Liver (tissue), 9 donors: Measurements from ENCODE around the gene TMEM266. TPM values are rescaled to one million over a fixed set of nuclear protein-coding genes. Genes with fewer than 3 reads are reported as not detected.

Source experiments
- DNase-seq: peaks from one replicate; pipeline ENCODE4 v3.0.0-alpha.2; 2017; ENCODE audit warnings: low spot score
- H3K27ac ChIP-seq, 2 donors: one replicate each; pipeline ENCODE4 v1.7.0; 2013; ENCODE audit warnings: inconsistent platforms in 2 of 2, low read length in 2 of 2, control low read depth in 1 of 2, low read depth in 1 of 2, mild to moderate bottlenecking in 1 of 2
- H3K27me3 ChIP-seq, 4 donors: one replicate each; pipeline versions ENCODE4 v1.6.1 to v1.7.0; 2013; ENCODE audit warnings: low read length in 3 of 4, inconsistent platforms in 1 of 4, mild to moderate bottlenecking in 1 of 4, moderate library complexity in 1 of 4; ENCODE audit not compliant: control insufficient read depth in 4 of 4, insufficient read depth in 4 of 4
- H3K36me3 ChIP-seq, 4 donors: one replicate each; pipeline versions ENCODE4 v1.6.1 to v1.7.0; 2013; ENCODE audit warnings: low read length in 3 of 4, mild to moderate bottlenecking in 3 of 4, low read depth in 1 of 4, moderate library complexity in 1 of 4; ENCODE audit not compliant: control insufficient read depth in 4 of 4, insufficient read depth in 3 of 4
- H3K4me1 ChIP-seq, 4 donors: one replicate each; pipeline versions ENCODE4 v1.6.1 to v1.7.0; 2013; ENCODE audit warnings: low read length in 3 of 4, mild to moderate bottlenecking in 3 of 4, moderate library complexity in 1 of 4; ENCODE audit not compliant: control insufficient read depth in 4 of 4, insufficient read depth in 4 of 4
- H3K4me3 ChIP-seq, 3 donors: one replicate each; pipeline versions ENCODE4 v1.6.1 to v1.7.0; 2013; ENCODE audit warnings: low read length in 3 of 3, control low read depth in 1 of 3, low read depth in 1 of 3, mild to moderate bottlenecking in 1 of 3
- H3K9ac ChIP-seq, 2 donors: one replicate each; pipeline ENCODE4 v1.7.0; 2013; ENCODE audit warnings: low read length in 2 of 2, mild to moderate bottlenecking in 2 of 2, moderate library complexity in 2 of 2, control low read depth in 1 of 2, low read depth in 1 of 2
- H3K9me3 ChIP-seq, 4 donors: one replicate each; pipeline versions ENCODE4 v1.6.1 to v1.7.0; 2013; ENCODE audit warnings: low read length in 3 of 4; ENCODE audit not compliant: control insufficient read depth in 4 of 4
- EGR1 ChIP-seq, 2 donors: IDR thresholded peaks; 2 replicates each; pipeline ENCODE4 v1.6.1; 2016 to 2018; ENCODE audit warnings: antibody characterized with exemption in 2 of 2, low read depth in 2 of 2
- FOXA1 ChIP-seq: IDR thresholded peaks from 2 replicates; pipeline ENCODE4 v1.6.1; 2016; ENCODE audit warnings: antibody characterized with exemption
- FOXA2 ChIP-seq: IDR thresholded peaks from 2 replicates; pipeline ENCODE4 v1.6.1; 2016; ENCODE audit warnings: antibody characterized with exemption
- GABPA ChIP-seq, 2 donors: IDR thresholded peaks in 1 of 2; conservative IDR thresholded peaks in 1 of 2; 2 replicates each; pipeline ENCODE4 v1.6.1; 2016; ENCODE audit warnings: antibody characterized with exemption in 2 of 2, mild to moderate bottlenecking in 1 of 2, moderate library complexity in 1 of 2
- HNF4A ChIP-seq, 2 donors: conservative IDR thresholded peaks; 2 replicates each; pipeline ENCODE4 v1.6.1; 2016; ENCODE audit warnings: antibody characterized with exemption in 2 of 2, mild to moderate bottlenecking in 2 of 2
- HNF4G ChIP-seq: IDR thresholded peaks from 2 replicates; pipeline ENCODE4 v1.6.1; 2016; ENCODE audit warnings: antibody characterized with exemption
- JUND ChIP-seq, 2 donors: IDR thresholded peaks; 2 replicates each; pipeline ENCODE4 v1.6.1; 2016; ENCODE audit warnings: antibody characterized with exemption in 2 of 2
- NR2F2 ChIP-seq: IDR thresholded peaks from 2 replicates; pipeline ENCODE4 v1.6.1; 2016; ENCODE audit warnings: antibody characterized with exemption
- RAD21 ChIP-seq, 2 donors: IDR thresholded peaks; 2 replicates each; pipeline ENCODE4 v1.6.1; 2016; ENCODE audit warnings: antibody characterized with exemption in 2 of 2, mild to moderate bottlenecking in 2 of 2
- SP1 ChIP-seq: IDR thresholded peaks from 2 replicates; pipeline ENCODE4 v1.6.1; 2018; ENCODE audit warnings: antibody characterized with exemption, mild to moderate bottlenecking
- TAF1 ChIP-seq: conservative IDR thresholded peaks from 2 replicates; pipeline ENCODE4 v1.6.1; 2016; ENCODE audit warnings: antibody characterized with exemption, mild to moderate bottlenecking
- YY1 ChIP-seq: IDR thresholded peaks from 2 replicates; pipeline ENCODE4 v1.6.1; 2016; ENCODE audit warnings: antibody characterized with exemption, mild to moderate bottlenecking
- WGBS: extraction: QIAGEN DNeasy Blood & Tissue Kit; methylation state at CpG from one replicate; pipeline ENCODE4 v1.1.7; 2013; 5-methylcytosine and 5-hydroxymethylcytosine counted together
- polyA plus RNA-seq, 2 donors: library from polyadenylated mRNA; stranded (reverse) in 1 of 2; unstranded in 1 of 2; fragments of 200-250 nt in 1 of 2; fragments of >200 nt in 1 of 2; fragmentation: Nextera tagmentation in 1 of 2; extraction: Ambion mirVana in 1 of 2; gene quantifications; one replicate each; pipeline versions ENCODE4 v1.2.1 to v1.2.3, GENCODE V29; 2013 to 2015
- total RNA-seq, 2 donors: library from RNA; depleted of rRNA; stranded (reverse); fragments of >200 nt; gene quantifications; one replicate each; pipeline ENCODE4 v1.2.3, GENCODE V29; 2014
- TF ChIP-seq, protein P1 (sequence below): fragments of 150-350 bp; IDR thresholded peaks from 2 replicates; pipeline ENCODE4 v1.5.1; 2017; ENCODE audit warnings: improper control_type of control experiment, low read depth, low read length; ENCODE audit not compliant: missing input control
- TF ChIP-seq, protein P2 (sequence below): IDR thresholded peaks from 2 replicates; pipeline ENCODE4 v1.6.1; 2016; ENCODE audit warnings: antibody characterized with exemption, mild to moderate bottlenecking
- TF ChIP-seq, protein P3 (sequence below): IDR thresholded peaks from 2 replicates; pipeline ENCODE4 v1.6.1; 2016; ENCODE audit warnings: antibody characterized with exemption
- TF ChIP-seq, protein P4 (sequence below): IDR thresholded peaks from 2 replicates; pipeline ENCODE4 v1.6.1; 2016; ENCODE audit warnings: antibody characterized with exemption
- TF ChIP-seq, protein P5 (sequence below): IDR thresholded peaks from 2 replicates; pipeline ENCODE4 v1.6.1; 2016; ENCODE audit warnings: antibody characterized with exemption
- donor health status: healthy.
- donor health status: healthy.
- donor health status: healthy.
- donor health status: healthy.
- donor health status: healthy.

TMEM266 gene
- total and polyA plus RNA-seq, 4 donors, result 0.25 to 1.3 TPM; not detected in 2

DNA sequence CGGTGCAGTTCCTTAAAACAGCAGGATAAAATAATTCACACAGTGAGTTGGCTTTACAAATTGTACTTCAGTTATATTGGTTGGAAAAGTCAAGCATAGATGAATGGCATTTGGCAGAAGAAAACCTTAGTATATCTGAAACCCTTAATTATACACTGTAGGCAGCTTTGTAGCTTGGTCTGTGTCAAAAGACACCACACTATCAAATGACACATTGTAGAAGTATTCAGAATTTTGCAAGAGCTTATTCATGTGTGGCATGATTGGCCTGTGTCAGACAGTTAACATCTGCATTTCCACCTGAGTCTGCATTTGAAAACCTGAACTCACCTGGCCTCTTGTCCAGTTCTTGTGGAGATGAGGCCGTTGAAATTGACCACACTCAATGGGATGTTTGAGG is 13.8 kb downstream of the TMEM266 start:
- DNase-seq, result no peak
- Histone ChIP-seq H3K27me3 (no peaks in the 10 kb centered on the region), H3K27ac (no peak overlapping the region), H3K4me1 (no peaks in the 10 kb centered on the region), H3K4me3 (no peak overlapping the region), H3K36me3 (no peaks in the 10 kb centered on the region), H3K9me3 (no peaks in the 10 kb centered on the region), H3K9ac (no peak overlapping the region)
- TF ChIP-seq, protein P1, sequence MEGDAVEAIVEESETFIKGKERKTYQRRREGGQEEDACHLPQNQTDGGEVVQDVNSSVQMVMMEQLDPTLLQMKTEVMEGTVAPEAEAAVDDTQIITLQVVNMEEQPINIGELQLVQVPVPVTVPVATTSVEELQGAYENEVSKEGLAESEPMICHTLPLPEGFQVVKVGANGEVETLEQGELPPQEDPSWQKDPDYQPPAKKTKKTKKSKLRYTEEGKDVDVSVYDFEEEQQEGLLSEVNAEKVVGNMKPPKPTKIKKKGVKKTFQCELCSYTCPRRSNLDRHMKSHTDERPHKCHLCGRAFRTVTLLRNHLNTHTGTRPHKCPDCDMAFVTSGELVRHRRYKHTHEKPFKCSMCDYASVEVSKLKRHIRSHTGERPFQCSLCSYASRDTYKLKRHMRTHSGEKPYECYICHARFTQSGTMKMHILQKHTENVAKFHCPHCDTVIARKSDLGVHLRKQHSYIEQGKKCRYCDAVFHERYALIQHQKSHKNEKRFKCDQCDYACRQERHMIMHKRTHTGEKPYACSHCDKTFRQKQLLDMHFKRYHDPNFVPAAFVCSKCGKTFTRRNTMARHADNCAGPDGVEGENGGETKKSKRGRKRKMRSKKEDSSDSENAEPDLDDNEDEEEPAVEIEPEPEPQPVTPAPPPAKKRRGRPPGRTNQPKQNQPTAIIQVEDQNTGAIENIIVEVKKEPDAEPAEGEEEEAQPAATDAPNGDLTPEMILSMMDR, result no peak
- TF ChIP-seq, protein P2, sequence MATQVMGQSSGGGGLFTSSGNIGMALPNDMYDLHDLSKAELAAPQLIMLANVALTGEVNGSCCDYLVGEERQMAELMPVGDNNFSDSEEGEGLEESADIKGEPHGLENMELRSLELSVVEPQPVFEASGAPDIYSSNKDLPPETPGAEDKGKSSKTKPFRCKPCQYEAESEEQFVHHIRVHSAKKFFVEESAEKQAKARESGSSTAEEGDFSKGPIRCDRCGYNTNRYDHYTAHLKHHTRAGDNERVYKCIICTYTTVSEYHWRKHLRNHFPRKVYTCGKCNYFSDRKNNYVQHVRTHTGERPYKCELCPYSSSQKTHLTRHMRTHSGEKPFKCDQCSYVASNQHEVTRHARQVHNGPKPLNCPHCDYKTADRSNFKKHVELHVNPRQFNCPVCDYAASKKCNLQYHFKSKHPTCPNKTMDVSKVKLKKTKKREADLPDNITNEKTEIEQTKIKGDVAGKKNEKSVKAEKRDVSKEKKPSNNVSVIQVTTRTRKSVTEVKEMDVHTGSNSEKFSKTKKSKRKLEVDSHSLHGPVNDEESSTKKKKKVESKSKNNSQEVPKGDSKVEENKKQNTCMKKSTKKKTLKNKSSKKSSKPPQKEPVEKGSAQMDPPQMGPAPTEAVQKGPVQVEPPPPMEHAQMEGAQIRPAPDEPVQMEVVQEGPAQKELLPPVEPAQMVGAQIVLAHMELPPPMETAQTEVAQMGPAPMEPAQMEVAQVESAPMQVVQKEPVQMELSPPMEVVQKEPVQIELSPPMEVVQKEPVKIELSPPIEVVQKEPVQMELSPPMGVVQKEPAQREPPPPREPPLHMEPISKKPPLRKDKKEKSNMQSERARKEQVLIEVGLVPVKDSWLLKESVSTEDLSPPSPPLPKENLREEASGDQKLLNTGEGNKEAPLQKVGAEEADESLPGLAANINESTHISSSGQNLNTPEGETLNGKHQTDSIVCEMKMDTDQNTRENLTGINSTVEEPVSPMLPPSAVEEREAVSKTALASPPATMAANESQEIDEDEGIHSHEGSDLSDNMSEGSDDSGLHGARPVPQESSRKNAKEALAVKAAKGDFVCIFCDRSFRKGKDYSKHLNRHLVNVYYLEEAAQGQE, result no peak
- no peak for TF ChIP-seq FOXA1
- TF ChIP-seq HNF4A (conservative IDR thresholded peaks at IDR 0.05), result no peak
- TF ChIP-seq FOXA2, result no peak
- no peak for TF ChIP-seq SP1
- WGBS, result 81% methylated on average over 2 of the region's 2 CpGs

DNA sequence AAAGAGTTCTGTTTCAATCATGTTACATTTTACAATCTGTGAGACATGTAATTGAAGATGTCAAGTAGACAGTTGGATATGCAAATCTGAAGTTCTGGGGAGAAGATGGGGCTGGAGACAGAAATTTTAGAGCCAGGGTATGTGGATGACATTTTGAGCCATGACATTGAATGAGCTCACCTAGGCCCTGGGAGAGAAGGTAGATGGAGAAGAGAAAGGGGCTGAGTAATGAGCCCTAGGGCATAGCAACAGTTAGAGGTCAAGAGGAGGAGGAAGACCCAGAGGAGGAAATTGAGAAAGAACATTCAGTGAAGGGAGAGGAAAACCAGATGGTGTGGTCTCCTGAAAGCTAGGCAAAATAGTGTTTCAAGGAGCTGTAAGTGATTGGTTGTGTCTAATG is 15.3 kb downstream of the TMEM266 start:
- Histone ChIP-seq H3K4me3 (no peak overlapping the region), H3K4me1 (no peaks in the 10 kb centered on the region), H3K36me3 (no peaks in the 10 kb centered on the region), H3K9me3 (no peaks in the 10 kb centered on the region), H3K27ac (no peak overlapping the region), H3K27me3 (no peaks in the 10 kb centered on the region), H3K9ac (no peak overlapping the region)
- TF ChIP-seq RAD21 (IDR thresholded peaks at IDR 0.05), result no peak
- TF ChIP-seq, protein P3, sequence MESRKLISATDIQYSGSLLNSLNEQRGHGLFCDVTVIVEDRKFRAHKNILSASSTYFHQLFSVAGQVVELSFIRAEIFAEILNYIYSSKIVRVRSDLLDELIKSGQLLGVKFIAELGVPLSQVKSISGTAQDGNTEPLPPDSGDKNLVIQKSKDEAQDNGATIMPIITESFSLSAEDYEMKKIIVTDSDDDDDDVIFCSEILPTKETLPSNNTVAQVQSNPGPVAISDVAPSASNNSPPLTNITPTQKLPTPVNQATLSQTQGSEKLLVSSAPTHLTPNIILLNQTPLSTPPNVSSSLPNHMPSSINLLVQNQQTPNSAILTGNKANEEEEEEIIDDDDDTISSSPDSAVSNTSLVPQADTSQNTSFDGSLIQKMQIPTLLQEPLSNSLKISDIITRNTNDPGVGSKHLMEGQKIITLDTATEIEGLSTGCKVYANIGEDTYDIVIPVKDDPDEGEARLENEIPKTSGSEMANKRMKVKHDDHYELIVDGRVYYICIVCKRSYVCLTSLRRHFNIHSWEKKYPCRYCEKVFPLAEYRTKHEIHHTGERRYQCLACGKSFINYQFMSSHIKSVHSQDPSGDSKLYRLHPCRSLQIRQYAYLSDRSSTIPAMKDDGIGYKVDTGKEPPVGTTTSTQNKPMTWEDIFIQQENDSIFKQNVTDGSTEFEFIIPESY, result no peak
- TF ChIP-seq YY1, result no peak
- TF ChIP-seq FOXA1, result no peak
- TF ChIP-seq EGR1 (IDR thresholded peaks at IDR 0.05; ENCODE audit: low read depth in 2 of 2), result no peak
- TF ChIP-seq HNF4A (conservative IDR thresholded peaks at IDR 0.05), result no peak
- no peak for TF ChIP-seq HNF4G
- TF ChIP-seq, protein P4, sequence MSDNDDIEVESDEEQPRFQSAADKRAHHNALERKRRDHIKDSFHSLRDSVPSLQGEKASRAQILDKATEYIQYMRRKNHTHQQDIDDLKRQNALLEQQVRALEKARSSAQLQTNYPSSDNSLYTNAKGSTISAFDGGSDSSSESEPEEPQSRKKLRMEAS, result no peak
- TF ChIP-seq NR2F2, result no peak
- TF ChIP-seq TAF1, result no peak
- no peak for TF ChIP-seq JUND (IDR thresholded peaks at IDR 0.05)
- TF ChIP-seq SP1, result no peak
- no peak for TF ChIP-seq GABPA (IDR thresholded peaks at IDR 0.05 in 1 of 2, conservative IDR thresholded peaks at IDR 0.05 in 1 of 2)
- no peak for TF ChIP-seq FOXA2
- TF ChIP-seq, protein P5, sequence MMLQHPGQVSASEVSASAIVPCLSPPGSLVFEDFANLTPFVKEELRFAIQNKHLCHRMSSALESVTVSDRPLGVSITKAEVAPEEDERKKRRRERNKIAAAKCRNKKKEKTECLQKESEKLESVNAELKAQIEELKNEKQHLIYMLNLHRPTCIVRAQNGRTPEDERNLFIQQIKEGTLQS, result no peak
- TF ChIP-seq, protein P1, result no peak
- no peak for DNase-seq
